HEK293 (cell line): ENCODE data around the gene SRPRB.
A peak's percentile ranks its signal among the peaks of the same experiment; 100 is the strongest.

Experiments
- CTCF ChIA-PET: fragments of 350-600 bp; formaldehyde crosslinking; extraction: SDS; loops from one replicate; lab custom pipeline; 2021; ENCODE audit warnings: antibody characterized with exemption; lab: Yijun Ruan, JAX
- POLR2A ChIA-PET: fragments of 300-600 bp; formaldehyde crosslinking; extraction: SDS; loops from one replicate; lab custom pipeline; 2020; ENCODE audit warnings: antibody characterized with exemption, inconsistent platforms; lab: Yijun Ruan, JAX
- H3K27ac ChIP-seq: fragments of 200-500 bp; sonication (Bioruptor generic); 2 replicates; pipeline ENCODE4 v1.5.1; 2014; ENCODE audit warnings: low read depth, low read length, control low read depth, inconsistent platforms; ENCODE audit errors: extremely low read depth
- H3K36me3 ChIP-seq, 2 experiments: fragments of 200-500 bp in 1 of 2; sonication (Bioruptor generic) in 1 of 2; 1 replicate in 1 of 2; 2 replicates in 1 of 2; pipeline ENCODE4 v1.5.1; 2014 to 2017; ENCODE audit warnings: inconsistent platforms in 2 of 2, low read length in 2 of 2; ENCODE audit not compliant: control insufficient read depth in 2 of 2, insufficient read depth in 1 of 2
- H3K4me1 ChIP-seq: fragments of 200-500 bp; sonication (Bioruptor generic); 2 replicates; pipeline ENCODE4 v1.5.1; 2014; ENCODE audit warnings: mild to moderate bottlenecking, low read length, inconsistent platforms; ENCODE audit not compliant: control insufficient read depth, insufficient read depth
- H3K4me3 ChIP-seq: 2 replicates; pipeline ENCODE4 v1.5.1; 2011; ENCODE audit warnings: low read depth, mild to moderate bottlenecking, control low read depth, low read length, moderate library complexity
- H3K9me3 ChIP-seq: fragments of 200-500 bp; sonication (Bioruptor generic); 2 replicates; pipeline ENCODE4 v1.5.1; 2014; ENCODE audit warnings: low read depth, low read length, inconsistent platforms; ENCODE audit not compliant: control insufficient read depth, insufficient read depth
- HOXA7 ChIP-seq: sonication (generic); formaldehyde crosslinking; IDR thresholded peaks from 2 replicates; pipeline ENCODE4 v1.8.1; 2022; ENCODE audit warnings: missing genetic modification reagents, borderline replicate concordance
- HOXC10 ChIP-seq: sonication (generic); formaldehyde crosslinking; IDR thresholded peaks from 2 replicates; pipeline ENCODE4 v1.8.1; 2023; ENCODE audit warnings: mild to moderate bottlenecking, missing genetic modification reagents
- KLF8 ChIP-seq: fragments of 450-650 bp; formaldehyde crosslinking; IDR thresholded peaks from 2 replicates; pipeline ENCODE4 v1.5.1; 2016; ENCODE audit warnings: missing biosample characterization, missing genetic modification characterization
- OSR2 ChIP-seq: fragments of 450-650 bp; formaldehyde crosslinking; IDR thresholded peaks from 2 replicates; pipeline ENCODE4 v1.5.1; 2016; ENCODE audit warnings: missing biosample characterization, missing genetic modification characterization
- REPIN1 ChIP-seq: fragments of 450-650 bp; formaldehyde crosslinking; IDR thresholded peaks from 2 replicates; pipeline ENCODE4 v1.5.1; 2017; ENCODE audit warnings: missing biosample characterization, missing genetic modification characterization, low read depth
- ZBTB21 ChIP-seq: fragments of 450-650 bp; formaldehyde crosslinking; IDR thresholded peaks from 2 replicates; pipeline ENCODE4 v1.5.1; 2017; ENCODE audit warnings: missing biosample characterization, missing genetic modification characterization
- ZBTB8A ChIP-seq: fragments of 450-650 bp; formaldehyde crosslinking; IDR thresholded peaks from 2 replicates; pipeline ENCODE4 v1.5.1; 2016; ENCODE audit warnings: missing biosample characterization, missing genetic modification characterization
- ZNF112 ChIP-seq: fragments of 450-650 bp; formaldehyde crosslinking; IDR thresholded peaks from 2 replicates; pipeline ENCODE4 v1.5.0; 2017; ENCODE audit warnings: missing biosample characterization, missing genetic modification characterization
- ZNF121 ChIP-seq: fragments of 450-650 bp; formaldehyde crosslinking; IDR thresholded peaks from 2 replicates; pipeline ENCODE4 v1.5.1; 2016; ENCODE audit warnings: missing biosample characterization, missing genetic modification characterization
- ZNF140 ChIP-seq: fragments of 450-650 bp; formaldehyde crosslinking; IDR thresholded peaks from 2 replicates; pipeline ENCODE4 v1.5.1; 2016; ENCODE audit warnings: missing biosample characterization, missing genetic modification characterization
- ZNF23 ChIP-seq: fragments of 450-650 bp; formaldehyde crosslinking; IDR thresholded peaks from 2 replicates; pipeline ENCODE4 v1.5.1; 2016; ENCODE audit warnings: missing biosample characterization, missing genetic modification characterization, borderline replicate concordance
- ZNF248 ChIP-seq: fragments of 450-650 bp; formaldehyde crosslinking; IDR thresholded peaks from 2 replicates; pipeline ENCODE4 v1.5.1; 2017; ENCODE audit warnings: missing biosample characterization, missing genetic modification characterization
- ZNF366 ChIP-seq: fragments of 450-650 bp; formaldehyde crosslinking; conservative IDR thresholded peaks from 2 replicates; pipeline ENCODE4 v1.5.1; 2016; ENCODE audit warnings: missing biosample characterization, missing genetic modification characterization
- ZNF394 ChIP-seq: fragments of 450-650 bp; formaldehyde crosslinking; IDR thresholded peaks from 2 replicates; pipeline ENCODE4 v1.5.1; 2016; ENCODE audit warnings: missing biosample characterization, missing genetic modification characterization, mild to moderate bottlenecking, moderate library complexity, borderline replicate concordance
- ZNF48 ChIP-seq: fragments of 450-650 bp; formaldehyde crosslinking; IDR thresholded peaks from 2 replicates; pipeline ENCODE4 v1.5.1; 2016; ENCODE audit warnings: missing biosample characterization, missing genetic modification characterization
- ZNF510 ChIP-seq: fragments of 450-650 bp; formaldehyde crosslinking; IDR thresholded peaks from 2 replicates; pipeline ENCODE4 v1.5.1; 2018; ENCODE audit warnings: mild to moderate bottlenecking, missing genetic modification characterization, missing biosample characterization; ENCODE audit not compliant: insufficient replicate concordance
- ZNF596 ChIP-seq: fragments of 450-650 bp; IDR thresholded peaks from 2 replicates; pipeline ENCODE4 v1.5.0; 2018; ENCODE audit warnings: missing biosample characterization, mild to moderate bottlenecking, missing genetic modification characterization, moderate library complexity
- ZNF610 ChIP-seq: fragments of 450-650 bp; formaldehyde crosslinking; IDR thresholded peaks from 2 replicates; pipeline ENCODE4 v1.5.1; 2016; ENCODE audit warnings: missing biosample characterization, missing genetic modification characterization, borderline replicate concordance
- ZNF621 ChIP-seq: fragments of 450-650 bp; formaldehyde crosslinking; IDR thresholded peaks from 2 replicates; pipeline ENCODE4 v1.5.1; 2017; ENCODE audit warnings: missing biosample characterization, missing genetic modification characterization
- ZNF624 ChIP-seq: fragments of 450-650 bp; formaldehyde crosslinking; IDR thresholded peaks from 2 replicates; pipeline ENCODE4 v1.5.1; 2017; ENCODE audit warnings: missing biosample characterization, missing genetic modification characterization
- ZNF707 ChIP-seq: fragments of 450-650 bp; formaldehyde crosslinking; IDR thresholded peaks from 2 replicates; pipeline ENCODE4 v1.5.1; 2016; ENCODE audit warnings: missing biosample characterization, missing genetic modification characterization
- ZNF768 ChIP-seq: fragments of 450-650 bp; formaldehyde crosslinking; IDR thresholded peaks from 2 replicates; pipeline ENCODE4 v1.5.1; 2018; ENCODE audit warnings: missing biosample characterization, mild to moderate bottlenecking, missing genetic modification characterization
- ZSCAN4 ChIP-seq: fragments of 450-650 bp; formaldehyde crosslinking; IDR thresholded peaks from 2 replicates; pipeline ENCODE4 v1.5.1; 2017; ENCODE audit warnings: missing biosample characterization, missing genetic modification characterization
- TF ChIP-seq, protein P1 (sequence below): fragments of 450-650 bp; formaldehyde crosslinking; conservative IDR thresholded peaks from 2 replicates; pipeline ENCODE4 v1.5.1; 2016; ENCODE audit warnings: low read depth, missing biosample characterization, missing genetic modification characterization
- TF ChIP-seq, protein P2 (sequence below): fragments of 450-650 bp; formaldehyde crosslinking; IDR thresholded peaks from 2 replicates; pipeline ENCODE4 v1.5.0; 2017; ENCODE audit warnings: missing biosample characterization, missing genetic modification characterization, borderline replicate concordance
- TF ChIP-seq, protein P3 (sequence below): fragments of 450-650 bp; formaldehyde crosslinking; IDR thresholded peaks from 2 replicates; pipeline ENCODE4 v1.5.1; 2016; ENCODE audit warnings: missing biosample characterization, missing genetic modification characterization

Gene SRPRB

DNA sequence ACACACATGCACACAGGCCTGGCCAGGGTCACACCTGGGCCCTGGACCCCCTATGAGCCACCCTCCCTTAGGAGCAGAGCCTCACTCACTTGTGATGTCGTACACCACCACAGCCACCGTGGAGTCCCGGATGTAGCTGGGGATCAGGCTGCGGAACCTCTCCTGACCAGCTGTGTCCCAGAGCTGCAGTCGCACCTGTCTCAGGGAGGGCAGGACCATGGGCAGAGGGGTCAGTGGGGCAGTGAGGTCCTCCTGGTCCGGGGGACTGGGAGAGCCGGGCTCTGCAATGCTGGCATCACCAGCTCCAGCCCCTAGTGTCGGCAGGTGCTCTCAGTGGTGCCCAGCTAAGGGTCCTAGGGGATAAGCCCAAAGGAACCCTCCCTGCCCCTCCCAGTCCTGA lies 35.6 kb downstream of the SRPRB start:
- POLR2A ChIA-PET = no interaction called here
- CTCF ChIA-PET = interaction anchor here (0.6 kb wide), 1 partner anchor 23 kb away, joined by 5 read pairs; no protein-coding TSS in a partner anchor
- no peak overlapping the region for H3K4me3 ChIP-seq
- H3K27ac ChIP-seq = no peak overlapping the region
- no peaks in the 10 kb centered on the region for H3K4me1 ChIP-seq
- H3K36me3 ChIP-seq = peaks cover 0 to 38% of the 10 kb centered on the region in 2 experiments; a peak in 1 of 3 replicates
- H3K9me3 ChIP-seq = no peaks in the 10 kb centered on the region
- TF ChIP-seq ZSCAN4 (tag by site-specific recombination) (peak; percentile 17; the same call in 1 of the 2 replicates), KLF8 (no peak)

- Histone ChIP-seq H3K9me3 (no peaks in the 10 kb centered on the region), H3K4me3 (no peak overlapping the region), H3K36me3 (peaks cover 0 to 32% of the 10 kb centered on the region in 2 experiments; a peak in 1 of 3 replicates), H3K27ac (no peak overlapping the region), H3K4me1 (no peaks in the 10 kb centered on the region)
- POLR2A ChIA-PET = no interaction called here
- CTCF ChIA-PET = no interaction called here
- no peak for TF ChIP-seq ZNF140 (tag by site-specific recombination)
- TF ChIP-seq ZNF768 = 0 out of 2 replicates have a peak, but pooled peaks have one; percentile 49
- TF ChIP-seq, all 188 proteins: peak for 1
These were observed 36.5 kb downstream of the SRPRB start for GRCh38 chr3:133842158-133842557.

DNA sequence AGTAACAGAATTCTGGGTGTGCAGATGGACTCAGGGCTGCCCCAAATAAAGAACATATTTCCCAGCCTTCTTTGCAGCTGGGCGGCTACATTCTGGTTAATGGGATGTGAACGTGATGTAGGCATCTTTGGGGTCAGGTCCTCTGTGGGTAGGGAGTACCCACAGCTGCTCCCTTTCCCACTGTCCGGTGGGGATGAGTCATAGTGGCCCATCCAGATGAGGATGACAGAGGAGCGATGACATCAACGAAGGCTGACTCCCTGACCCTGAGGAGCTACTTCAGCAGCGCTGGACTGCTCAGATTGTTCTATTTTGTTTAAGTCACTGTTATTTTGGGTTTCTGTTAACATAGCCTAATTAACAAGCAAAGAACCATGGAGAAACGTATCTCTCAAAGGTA lies 38.0 kb downstream of the SRPRB start:
- Histone ChIP-seq H3K4me3 (no peak overlapping the region), H3K27ac (no peak overlapping the region), H3K36me3 (peaks cover 0 to 17% of the 10 kb centered on the region in 2 experiments; a peak in 1 of 3 replicates), H3K9me3 (no peaks in the 10 kb centered on the region), H3K4me1 (no peaks in the 10 kb centered on the region)
- ChIA-PET POLR2A (no interaction called here), CTCF (interaction anchor here (1.1 kb wide), 1 partner anchor 24 kb away, joined by 3 read pairs; no protein-coding TSS in a partner anchor)
- TF ChIP-seq ZNF248 = no peak
- TF ChIP-seq HOXC10 (CRISPR knock-in tag) = no peak
- TF ChIP-seq ZNF621 = no peak
- TF ChIP-seq ZNF596 (tag by site-specific recombination) = no peak
- no peak for TF ChIP-seq ZNF624 (tag by site-specific recombination)
- peak; percentile 36; the same call in 1 of the 2 replicates for TF ChIP-seq OSR2 (tag by site-specific recombination)
- TF ChIP-seq ZBTB8A (tag by site-specific recombination) = no peak
- TF ChIP-seq, protein P1, sequence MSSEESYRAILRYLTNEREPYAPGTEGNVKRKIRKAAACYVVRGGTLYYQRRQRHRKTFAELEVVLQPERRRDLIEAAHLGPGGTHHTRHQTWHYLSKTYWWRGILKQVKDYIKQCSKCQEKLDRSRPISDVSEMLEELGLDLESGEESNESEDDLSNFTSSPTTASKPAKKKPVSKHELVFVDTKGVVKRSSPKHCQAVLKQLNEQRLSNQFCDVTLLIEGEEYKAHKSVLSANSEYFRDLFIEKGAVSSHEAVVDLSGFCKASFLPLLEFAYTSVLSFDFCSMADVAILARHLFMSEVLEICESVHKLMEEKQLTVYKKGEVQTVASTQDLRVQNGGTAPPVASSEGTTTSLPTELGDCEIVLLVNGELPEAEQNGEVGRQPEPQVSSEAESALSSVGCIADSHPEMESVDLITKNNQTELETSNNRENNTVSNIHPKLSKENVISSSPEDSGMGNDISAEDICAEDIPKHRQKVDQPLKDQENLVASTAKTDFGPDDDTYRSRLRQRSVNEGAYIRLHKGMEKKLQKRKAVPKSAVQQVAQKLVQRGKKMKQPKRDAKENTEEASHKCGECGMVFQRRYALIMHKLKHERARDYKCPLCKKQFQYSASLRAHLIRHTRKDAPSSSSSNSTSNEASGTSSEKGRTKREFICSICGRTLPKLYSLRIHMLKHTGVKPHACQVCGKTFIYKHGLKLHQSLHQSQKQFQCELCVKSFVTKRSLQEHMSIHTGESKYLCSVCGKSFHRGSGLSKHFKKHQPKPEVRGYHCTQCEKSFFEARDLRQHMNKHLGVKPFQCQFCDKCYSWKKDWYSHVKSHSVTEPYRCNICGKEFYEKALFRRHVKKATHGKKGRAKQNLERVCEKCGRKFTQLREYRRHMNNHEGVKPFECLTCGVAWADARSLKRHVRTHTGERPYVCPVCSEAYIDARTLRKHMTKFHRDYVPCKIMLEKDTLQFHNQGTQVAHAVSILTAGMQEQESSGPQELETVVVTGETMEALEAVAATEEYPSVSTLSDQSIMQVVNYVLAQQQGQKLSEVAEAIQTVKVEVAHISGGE (tag by site-specific recombination) = no peak
- TF ChIP-seq ZNF366 (tag by site-specific recombination) = no peak
- no peak for TF ChIP-seq ZNF510 (tag by site-specific recombination)
- TF ChIP-seq ZNF112 = no peak
- TF ChIP-seq ZNF48 = no peak
- TF ChIP-seq ZNF121 (tag by site-specific recombination) = no peak
- no peak for TF ChIP-seq ZNF707 (tag by site-specific recombination)
- TF ChIP-seq ZNF394 = peak; percentile 94
- no peak for TF ChIP-seq REPIN1 (tag by site-specific recombination)
- TF ChIP-seq, protein P2, sequence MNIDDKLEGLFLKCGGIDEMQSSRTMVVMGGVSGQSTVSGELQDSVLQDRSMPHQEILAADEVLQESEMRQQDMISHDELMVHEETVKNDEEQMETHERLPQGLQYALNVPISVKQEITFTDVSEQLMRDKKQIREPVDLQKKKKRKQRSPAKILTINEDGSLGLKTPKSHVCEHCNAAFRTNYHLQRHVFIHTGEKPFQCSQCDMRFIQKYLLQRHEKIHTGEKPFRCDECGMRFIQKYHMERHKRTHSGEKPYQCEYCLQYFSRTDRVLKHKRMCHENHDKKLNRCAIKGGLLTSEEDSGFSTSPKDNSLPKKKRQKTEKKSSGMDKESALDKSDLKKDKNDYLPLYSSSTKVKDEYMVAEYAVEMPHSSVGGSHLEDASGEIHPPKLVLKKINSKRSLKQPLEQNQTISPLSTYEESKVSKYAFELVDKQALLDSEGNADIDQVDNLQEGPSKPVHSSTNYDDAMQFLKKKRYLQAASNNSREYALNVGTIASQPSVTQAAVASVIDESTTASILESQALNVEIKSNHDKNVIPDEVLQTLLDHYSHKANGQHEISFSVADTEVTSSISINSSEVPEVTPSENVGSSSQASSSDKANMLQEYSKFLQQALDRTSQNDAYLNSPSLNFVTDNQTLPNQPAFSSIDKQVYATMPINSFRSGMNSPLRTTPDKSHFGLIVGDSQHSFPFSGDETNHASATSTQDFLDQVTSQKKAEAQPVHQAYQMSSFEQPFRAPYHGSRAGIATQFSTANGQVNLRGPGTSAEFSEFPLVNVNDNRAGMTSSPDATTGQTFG (tag by site-specific recombination) = no peak
- TF ChIP-seq, protein P3, sequence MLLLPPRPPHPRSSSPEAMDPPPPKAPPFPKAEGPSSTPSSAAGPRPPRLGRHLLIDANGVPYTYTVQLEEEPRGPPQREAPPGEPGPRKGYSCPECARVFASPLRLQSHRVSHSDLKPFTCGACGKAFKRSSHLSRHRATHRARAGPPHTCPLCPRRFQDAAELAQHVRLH (tag by site-specific recombination) = no peak
- TF ChIP-seq ZBTB21 = 0 out of 2 replicates have a peak, but pooled peaks have one; percentile 20
- no peak for TF ChIP-seq HOXA7 (CRISPR knock-in tag)
- no peak for TF ChIP-seq ZNF23 (tag by site-specific recombination)
- TF ChIP-seq ZNF610 (tag by site-specific recombination) = no peak
